IMR-90 (cell line): ENCODE measurements around the gene THEMIS2. TPM values are rescaled to one million over a fixed set of nuclear protein-coding genes. Genes with fewer than 3 reads are reported as not detected.

Experiments
- ATAC-seq: fragments of 200-7000 bp; cut with Tn5 transposase; 2 replicates; pipeline ENCODE4 v1.9.1; 2020; ENCODE audit warnings: low read depth, mild to moderate bottlenecking, moderate library complexity
- BruUV-seq: library from RNA; stranded (reverse); fragments of 400-500 nt; replicated peaks from 2 replicates; lab custom pipeline; 2021; lab: Mats Ljungman, UMichigan
- CTCF ChIA-PET: fragments of 300-600 bp; formaldehyde crosslinking; extraction: SDS; loops from one replicate; lab custom pipeline; 2021; ENCODE audit warnings: antibody characterized with exemption; lab: Yijun Ruan, JAX
- POLR2A ChIA-PET: fragments of 300-600 bp; sonication (Branson Sonifier 250); formaldehyde crosslinking; loops from one replicate; lab custom pipeline; 2022; ENCODE audit warnings: antibody characterized with exemption; ENCODE audit not compliant: unreplicated experiment; lab: Charles Lee
- DNase-seq: peaks from one replicate; pipeline ENCODE4 v3.0.0; 2013
- H2AFZ ChIP-seq: replicated peaks from 2 replicates; pipeline ENCODE3; 2013; ENCODE audit warnings: low read length, mild to moderate bottlenecking; ENCODE audit not compliant: poor library complexity
- H2AK5ac ChIP-seq: 2 replicates; pipeline ENCODE4 v1.6.1; 2013; ENCODE audit warnings: low read depth, low read length, inconsistent platforms
- H2AK9ac ChIP-seq: replicated peaks from 2 replicates; pipeline ENCODE3; 2013; ENCODE audit warnings: mild to moderate bottlenecking, low read depth, low read length, moderate library complexity; ENCODE audit not compliant: poor library complexity
- H2BK120ac ChIP-seq: 2 replicates; pipeline ENCODE4 v1.6.1; 2013; ENCODE audit warnings: low read depth, low read length, inconsistent platforms
- H2BK15ac ChIP-seq: 3 replicates; pipeline ENCODE4 v1.6.1; 2013; ENCODE audit warnings: low read depth, low read length, inconsistent platforms
- H2BK20ac ChIP-seq: 2 replicates; pipeline ENCODE4 v1.6.1; 2013; ENCODE audit warnings: low read depth, mild to moderate bottlenecking, inconsistent platforms, low read length, moderate library complexity
- H2BK5ac ChIP-seq: 2 replicates; pipeline ENCODE4 v1.6.1; 2013; ENCODE audit warnings: mild to moderate bottlenecking, low read depth, low read length, inconsistent platforms; ENCODE audit not compliant: poor library complexity, severe bottlenecking
- H3K14ac ChIP-seq: replicated peaks from 2 replicates; pipeline ENCODE4 v1.6.1; 2013; ENCODE audit warnings: low read depth, low read length, inconsistent platforms
- H3K18ac ChIP-seq: 2 replicates; pipeline ENCODE4 v1.6.1; 2013; ENCODE audit warnings: low read depth, low read length, control low read depth
- H3K23ac ChIP-seq: 2 replicates; pipeline ENCODE4 v1.6.1; 2013; ENCODE audit warnings: low read depth, low read length, inconsistent platforms
- H3K27ac ChIP-seq: 2 replicates; pipeline ENCODE4 v1.5.1; 2013; ENCODE audit warnings: mild to moderate bottlenecking, control low read depth, low read length; ENCODE audit not compliant: insufficient read depth
- H3K27me3 ChIP-seq: 2 replicates; pipeline ENCODE4 v1.6.1; 2013; ENCODE audit warnings: low read length; ENCODE audit not compliant: control insufficient read depth, insufficient read depth
- H3K36me3 ChIP-seq: 2 replicates; pipeline ENCODE4 v1.6.1; 2013; ENCODE audit warnings: low read length, mixed read lengths; ENCODE audit not compliant: control insufficient read depth, insufficient read depth
- H3K4ac ChIP-seq: 2 replicates; pipeline ENCODE4 v1.6.1; 2013; ENCODE audit warnings: low read depth, low read length, inconsistent platforms
- H3K4me1 ChIP-seq: 2 replicates; pipeline ENCODE4 v1.6.1; 2013; ENCODE audit warnings: low read length, mixed read lengths; ENCODE audit not compliant: control insufficient read depth, insufficient read depth
- H3K4me2 ChIP-seq: 2 replicates; pipeline ENCODE4 v1.6.1; 2013; ENCODE audit warnings: low read depth, mild to moderate bottlenecking, control low read depth, low read length, moderate library complexity
- H3K4me3 ChIP-seq: 2 replicates; pipeline ENCODE4 v1.5.1; 2013; ENCODE audit warnings: low read depth, mild to moderate bottlenecking, control low read depth, low read length, moderate library complexity; ENCODE audit not compliant: insufficient read depth
- H3K56ac ChIP-seq: 2 replicates; pipeline ENCODE4 v1.6.1; 2013; ENCODE audit warnings: low read length, inconsistent platforms; ENCODE audit not compliant: insufficient read depth; ENCODE audit errors: extremely low read depth
- H3K79me1 ChIP-seq, 2 experiments: 2 replicates each; pipeline ENCODE4 v1.6.1; 2013; ENCODE audit warnings: low read length in 2 of 2, inconsistent platforms in 1 of 2, low read depth in 1 of 2
- H3K9ac ChIP-seq: 2 replicates; pipeline ENCODE4 v1.6.1; 2013; ENCODE audit warnings: low read depth, low read length, control low read depth
- H3K9me1 ChIP-seq: 2 replicates; pipeline ENCODE4 v1.6.1; 2013; ENCODE audit warnings: low read length, inconsistent platforms; ENCODE audit not compliant: insufficient read depth
- H3K9me3 ChIP-seq: 2 replicates; pipeline ENCODE4 v1.6.1; 2013; ENCODE audit warnings: low read length; ENCODE audit not compliant: control insufficient read depth, insufficient read depth
- H4K20me1 ChIP-seq: 2 replicates; pipeline ENCODE4 v1.6.1; 2013; ENCODE audit warnings: low read length, inconsistent platforms; ENCODE audit not compliant: insufficient read depth
- H4K5ac ChIP-seq: 2 replicates; pipeline ENCODE4 v1.6.1; 2013; ENCODE audit warnings: mild to moderate bottlenecking, low read depth, low read length, control low read depth
- H4K8ac ChIP-seq, 2 experiments: 2 replicates each; pipeline ENCODE4 v1.6.1; 2013; ENCODE audit warnings: low read depth in 2 of 2, low read length in 2 of 2, control low read depth in 1 of 2, inconsistent platforms in 1 of 2
- H4K91ac ChIP-seq: 2 replicates; pipeline ENCODE4 v1.6.1; 2013; ENCODE audit warnings: low read depth, low read length, inconsistent platforms; ENCODE audit not compliant: insufficient read depth
- CEBPB ChIP-seq: IDR thresholded peaks from 2 replicates; pipeline ENCODE4 v1.6.1; 2012; ENCODE audit warnings: low read depth, low read length, improper control_type of control experiment
- FOS ChIP-seq: fragments of 150-350 bp; IDR thresholded peaks from 2 replicates; pipeline ENCODE4 v1.6.1; 2016; ENCODE audit warnings: low read depth, low read length
- MAFK ChIP-seq: IDR thresholded peaks from 2 replicates; pipeline ENCODE4 v1.6.1; 2012; ENCODE audit warnings: low read depth, low read length, improper control_type of control experiment
- RAD21 ChIP-seq: IDR thresholded peaks from 2 replicates; pipeline ENCODE4 v1.6.1; 2012; ENCODE audit warnings: low read length, improper control_type of control experiment
- RCOR1 ChIP-seq: IDR thresholded peaks from 2 replicates; pipeline ENCODE4 v1.6.1; 2012; ENCODE audit warnings: mild to moderate bottlenecking, low read length, improper control_type of control experiment; ENCODE audit not compliant: insufficient replicate concordance
- WGBS, 2 experiments: methylation state at CpG; one replicate each; pipeline versions ENCODE4 v1.1.5 to v1.1.7; 2013; ENCODE audit warnings: missing lambda C conversion rate in 2 of 2; ENCODE audit not compliant: insufficient read length in 1 of 2; ENCODE audit errors: extremely low coverage in 2 of 2; 5-methylcytosine and 5-hydroxymethylcytosine counted together
- dilution Hi-C: fragments of 300-500 bp; cut with HindIII; formaldehyde crosslinking; loops from one replicate; pipeline ENCODE4 v1.14.3; 2018; ENCODE audit warnings: low sequenced_read_pairs; ENCODE audit not compliant: unreplicated experiment
- in situ Hi-C: fragments of 300-500 bp; cut with MboI; formaldehyde crosslinking; loops from 3 replicates; pipeline ENCODE4 v1.14.3; 2019; ENCODE audit warnings: low sequenced_read_pairs, inconsistent platforms, mixed read lengths
- intact Hi-C: fragments of 100-400 bp; cut with micrococcal nuclease; formaldehyde crosslinking; loops from 2 replicates; pipeline ENCODE4 v1.10.0; 2022
- polyA plus RNA-seq, 3 experiments: library from polyadenylated mRNA; depleted of rRNA; stranded (reverse); fragments of >200 nt; gene quantifications; 2 replicates each; pipeline ENCODE4 v1.2.3, GENCODE V29; 2012; ENCODE audit warnings: low replicate concordance in 1 of 3
- total RNA-seq: library from RNA; depleted of rRNA; stranded (reverse); fragments of >200 nt; gene quantifications from 2 replicates; pipeline ENCODE4 v1.2.3, GENCODE V29; 2012
- TF ChIP-seq, protein P1 (sequence below): fragments of 150-350 bp; IDR thresholded peaks from 2 replicates; pipeline ENCODE4 v1.6.1; 2016; ENCODE audit warnings: low read depth, mild to moderate bottlenecking, low read length, moderate library complexity, borderline replicate concordance
- TF ChIP-seq, protein P2 (sequence below): conservative IDR thresholded peaks from 2 replicates; pipeline ENCODE4 v1.5.1; 2012; ENCODE audit warnings: mild to moderate bottlenecking, low read depth, low read length, improper control_type of control experiment
- TF ChIP-seq, protein P3 (sequence below): fragments of 150-350 bp; IDR thresholded peaks from 2 replicates; pipeline ENCODE4 v1.6.1; 2017; ENCODE audit warnings: mild to moderate bottlenecking, antibody characterized with exemption, low read length, low read depth

The THEMIS2 gene
- total and polyA plus RNA-seq, 2 of the 4 experiments (the other 2 are of a cell fraction): 4.5 to 5.0 TPM

DNA sequence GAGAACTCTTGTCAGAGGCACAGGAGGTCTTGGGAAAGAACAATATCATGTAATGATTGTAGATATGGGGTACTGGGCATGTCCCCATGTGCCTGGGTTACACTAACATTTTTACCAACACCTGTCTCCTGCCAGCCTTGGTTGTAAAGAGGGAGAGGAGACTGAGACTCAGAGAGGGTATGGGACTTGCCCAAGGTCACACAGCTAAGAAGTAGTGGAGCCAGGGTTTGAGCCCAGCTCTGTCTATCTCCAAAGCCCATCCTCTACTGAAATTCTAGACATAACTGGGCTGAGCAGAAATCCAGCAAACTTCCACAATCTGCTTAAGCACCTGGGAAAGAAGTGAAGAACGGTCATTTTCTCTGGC lies 2.6 kb upstream of the THEMIS2 start:
- no TSS peak for BruUV-seq
- H2AK5ac ChIP-seq: no peak overlapping the region
- H4K5ac ChIP-seq: no peak overlapping the region
- dilution Hi-C loops: no loop called here
- H3K4me1 ChIP-seq: peaks cover 7% of the 10 kb centered on the region
- H3K27me3 ChIP-seq: no peaks in the 10 kb centered on the region
- H3K4ac ChIP-seq: no peak overlapping the region
- H3K9ac ChIP-seq: no peak overlapping the region
- H3K23ac ChIP-seq: no peak overlapping the region
- intact Hi-C loops: no loop called here
- no peak overlapping the region for H2BK20ac ChIP-seq
- no peak overlapping the region for H3K27ac ChIP-seq
- peaks cover 0 to 6% of the 10 kb centered on the region in 2 experiments; a peak in 1 of 4 replicates for H3K79me1 ChIP-seq
- no peak overlapping the region for H2BK5ac ChIP-seq
- in situ Hi-C loops: loop anchor here (25.0 kb wide), 1 partner anchor 343 kb away; no protein-coding TSS in a partner anchor
- H4K91ac ChIP-seq: no peak overlapping the region
- no peaks in the 10 kb centered on the region for H3K9me3 ChIP-seq
- 83% methylated on average over 1 of the region's 1 CpG; no CpG with 5 or more reads in 1 of the 2 experiments for WGBS, 2 experiments
- ChIA-PET POLR2A (interaction anchor here (0.6 kb wide), 1 partner anchor 34 kb away, joined by 4 read pairs; no protein-coding TSS in a partner anchor), CTCF (interaction anchor here (0.6 kb wide), 1 partner anchor 57 kb away, joined by 3 read pairs; no protein-coding TSS in a partner anchor)
- H2AFZ ChIP-seq: no peak overlapping the region
- no peak overlapping the region for H2AK9ac ChIP-seq
- H3K36me3 ChIP-seq: no peaks in the 10 kb centered on the region
- H2BK15ac ChIP-seq: no peak overlapping the region
- H3K56ac ChIP-seq: no peak overlapping the region
- DNase-seq (no peak), ATAC-seq (no peak)
- no peak for TF ChIP-seq RCOR1
- TF ChIP-seq, protein P1, sequence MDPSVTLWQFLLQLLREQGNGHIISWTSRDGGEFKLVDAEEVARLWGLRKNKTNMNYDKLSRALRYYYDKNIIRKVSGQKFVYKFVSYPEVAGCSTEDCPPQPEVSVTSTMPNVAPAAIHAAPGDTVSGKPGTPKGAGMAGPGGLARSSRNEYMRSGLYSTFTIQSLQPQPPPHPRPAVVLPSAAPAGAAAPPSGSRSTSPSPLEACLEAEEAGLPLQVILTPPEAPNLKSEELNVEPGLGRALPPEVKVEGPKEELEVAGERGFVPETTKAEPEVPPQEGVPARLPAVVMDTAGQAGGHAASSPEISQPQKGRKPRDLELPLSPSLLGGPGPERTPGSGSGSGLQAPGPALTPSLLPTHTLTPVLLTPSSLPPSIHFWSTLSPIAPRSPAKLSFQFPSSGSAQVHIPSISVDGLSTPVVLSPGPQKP: no peak
- TF ChIP-seq, protein P2, sequence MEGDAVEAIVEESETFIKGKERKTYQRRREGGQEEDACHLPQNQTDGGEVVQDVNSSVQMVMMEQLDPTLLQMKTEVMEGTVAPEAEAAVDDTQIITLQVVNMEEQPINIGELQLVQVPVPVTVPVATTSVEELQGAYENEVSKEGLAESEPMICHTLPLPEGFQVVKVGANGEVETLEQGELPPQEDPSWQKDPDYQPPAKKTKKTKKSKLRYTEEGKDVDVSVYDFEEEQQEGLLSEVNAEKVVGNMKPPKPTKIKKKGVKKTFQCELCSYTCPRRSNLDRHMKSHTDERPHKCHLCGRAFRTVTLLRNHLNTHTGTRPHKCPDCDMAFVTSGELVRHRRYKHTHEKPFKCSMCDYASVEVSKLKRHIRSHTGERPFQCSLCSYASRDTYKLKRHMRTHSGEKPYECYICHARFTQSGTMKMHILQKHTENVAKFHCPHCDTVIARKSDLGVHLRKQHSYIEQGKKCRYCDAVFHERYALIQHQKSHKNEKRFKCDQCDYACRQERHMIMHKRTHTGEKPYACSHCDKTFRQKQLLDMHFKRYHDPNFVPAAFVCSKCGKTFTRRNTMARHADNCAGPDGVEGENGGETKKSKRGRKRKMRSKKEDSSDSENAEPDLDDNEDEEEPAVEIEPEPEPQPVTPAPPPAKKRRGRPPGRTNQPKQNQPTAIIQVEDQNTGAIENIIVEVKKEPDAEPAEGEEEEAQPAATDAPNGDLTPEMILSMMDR: no peak
- TF ChIP-seq MAFK: no peak
- TF ChIP-seq CEBPB: no peak
- TF ChIP-seq, protein P3, sequence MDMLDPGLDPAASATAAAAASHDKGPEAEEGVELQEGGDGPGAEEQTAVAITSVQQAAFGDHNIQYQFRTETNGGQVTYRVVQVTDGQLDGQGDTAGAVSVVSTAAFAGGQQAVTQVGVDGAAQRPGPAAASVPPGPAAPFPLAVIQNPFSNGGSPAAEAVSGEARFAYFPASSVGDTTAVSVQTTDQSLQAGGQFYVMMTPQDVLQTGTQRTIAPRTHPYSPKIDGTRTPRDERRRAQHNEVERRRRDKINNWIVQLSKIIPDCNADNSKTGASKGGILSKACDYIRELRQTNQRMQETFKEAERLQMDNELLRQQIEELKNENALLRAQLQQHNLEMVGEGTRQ: no peak
- no peak for TF ChIP-seq FOS
- no peak for TF ChIP-seq RAD21
- no peak overlapping the region for H3K18ac ChIP-seq
- H4K8ac ChIP-seq: no peak overlapping the region
- H2BK120ac ChIP-seq: no peak overlapping the region
- peaks cover 6% of the 10 kb centered on the region; the same call in 1 of the 2 replicates for H3K9me1 ChIP-seq
- H4K20me1 ChIP-seq: no peaks in the 10 kb centered on the region
- H3K4me2 ChIP-seq: no peak overlapping the region
- H3K14ac ChIP-seq: no peak overlapping the region
- no peak overlapping the region for H3K4me3 ChIP-seq
